Measurements from ENCODE around the gene EBNA1BP2.
"Not testable (repeated sequence)": the region's sequence is repeated elsewhere in the genome, so short reads cannot be mapped to it uniquely, and the experiment has no call there.

EBNA1BP2 gene, protein sequence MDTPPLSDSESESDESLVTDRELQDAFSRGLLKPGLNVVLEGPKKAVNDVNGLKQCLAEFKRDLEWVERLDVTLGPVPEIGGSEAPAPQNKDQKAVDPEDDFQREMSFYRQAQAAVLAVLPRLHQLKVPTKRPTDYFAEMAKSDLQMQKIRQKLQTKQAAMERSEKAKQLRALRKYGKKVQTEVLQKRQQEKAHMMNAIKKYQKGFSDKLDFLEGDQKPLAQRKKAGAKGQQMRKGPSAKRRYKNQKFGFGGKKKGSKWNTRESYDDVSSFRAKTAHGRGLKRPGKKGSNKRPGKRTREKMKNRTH

DNA sequence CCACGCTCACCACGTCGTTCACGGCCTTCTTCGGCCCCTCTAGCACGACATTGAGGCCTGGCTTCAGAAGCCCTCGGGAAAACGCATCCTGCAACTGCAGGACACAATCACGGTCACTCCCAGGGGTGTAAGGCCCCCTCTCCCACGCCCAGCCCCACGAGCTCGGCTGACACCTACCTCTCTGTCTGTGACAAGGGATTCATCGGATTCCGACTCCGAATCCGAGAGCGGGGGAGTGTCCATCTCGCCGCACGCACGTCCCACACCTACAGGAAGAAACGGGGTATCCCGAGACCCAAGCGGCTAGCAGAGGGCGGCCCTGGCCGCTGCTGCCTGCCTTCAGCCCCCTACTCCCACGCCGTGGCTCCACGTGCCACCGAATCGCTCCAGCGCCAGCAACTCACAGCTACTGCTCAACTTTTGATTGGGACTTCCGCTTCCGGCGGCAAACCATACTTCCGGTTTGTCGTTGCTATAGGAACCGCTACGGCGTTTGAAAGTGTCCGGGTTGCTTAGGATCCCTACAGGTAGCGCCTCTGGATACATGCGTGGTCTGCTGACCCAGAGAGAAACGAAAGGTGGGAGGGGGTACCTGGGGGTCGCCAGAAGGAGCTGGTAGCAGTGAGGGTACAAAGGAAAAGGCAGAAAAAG lies at the start of gene EBNA1BP2, which contains the start of gene CFAP57:
Gene EBNA1BP2 (minus strand): TSS at position 415 of the 651 bp plus-strand sequence. CDS start 172 bp downstream, at position 243.
Gene CFAP57 (plus strand): TSS at position 455 of the 651 bp plus-strand sequence. CDS start 424 bp downstream, outside the sequence.
- H3K4me3 ChIP-seq (ENCODE audit: low read depth, low read length) = peak within 1 kb of the TSS; percentile 98

GRCh38 chr1:43221797-43222196 lies 49.7 kb upstream of the EBNA1BP2 start:
- H3K4me3 ChIP-seq (ENCODE audit: low read depth, low read length) = no peak overlapping the region

DNA sequence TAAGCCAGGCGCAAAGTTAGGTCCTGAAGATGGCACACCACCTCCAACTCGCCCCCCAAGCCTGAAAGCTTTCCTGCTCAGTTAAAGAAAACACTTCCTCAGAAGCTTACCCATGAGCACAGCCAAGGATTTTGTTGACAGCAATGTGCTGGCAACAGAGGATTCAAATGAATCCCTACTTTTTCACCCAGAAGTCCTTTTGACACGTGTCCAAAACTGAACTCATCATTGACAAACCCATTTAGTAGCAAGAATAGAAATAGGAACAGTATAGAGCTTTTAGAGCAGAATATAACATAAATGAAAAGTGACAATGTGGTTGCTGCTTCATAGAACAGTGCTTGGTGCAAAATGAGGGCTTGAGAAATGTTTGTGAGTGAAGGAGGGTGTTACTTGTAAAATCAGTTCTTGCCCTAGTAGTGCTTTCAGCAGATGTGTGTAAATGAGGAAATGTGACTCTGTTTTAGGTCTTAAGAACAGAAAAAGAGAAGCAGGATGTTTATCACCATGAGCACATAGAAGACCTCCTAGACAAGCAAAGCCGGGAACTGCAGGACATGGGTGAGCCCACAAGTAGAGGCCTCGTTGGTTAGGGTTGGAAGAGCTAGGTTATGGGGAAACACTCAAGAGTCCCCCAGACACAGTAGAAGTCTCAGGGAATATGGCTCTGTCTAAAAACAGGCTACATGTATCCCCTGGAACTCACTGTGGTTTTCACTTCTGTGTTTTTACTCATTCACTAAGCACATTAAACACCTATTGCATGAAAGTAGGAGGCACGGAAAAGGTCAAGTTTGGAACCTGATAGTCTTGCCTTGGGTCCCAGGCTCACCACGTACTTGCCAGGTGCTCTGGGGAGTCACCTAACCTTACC lies 49.1 kb upstream of the EBNA1BP2 start:
- H3K4me3 ChIP-seq (ENCODE audit: low read depth, low read length) = no peak overlapping the region

- H3K4me3 ChIP-seq (ENCODE audit: low read depth, low read length) = no peak overlapping the region
Observed at GRCh38 chr1:43217747-43218146, 45.7 kb upstream of the EBNA1BP2 start.

GRCh38 chr1:43214501-43215444 lies 42.7 kb upstream of the EBNA1BP2 start:
- H3K4me3 ChIP-seq (ENCODE audit: low read depth, low read length) = no peak overlapping the region

GRCh38 chr1:43208277-43208676 lies 36.2 kb upstream of the EBNA1BP2 start:
- not testable (repeated sequence) for H3K4me3 ChIP-seq (ENCODE audit: low read depth, low read length)

DNA sequence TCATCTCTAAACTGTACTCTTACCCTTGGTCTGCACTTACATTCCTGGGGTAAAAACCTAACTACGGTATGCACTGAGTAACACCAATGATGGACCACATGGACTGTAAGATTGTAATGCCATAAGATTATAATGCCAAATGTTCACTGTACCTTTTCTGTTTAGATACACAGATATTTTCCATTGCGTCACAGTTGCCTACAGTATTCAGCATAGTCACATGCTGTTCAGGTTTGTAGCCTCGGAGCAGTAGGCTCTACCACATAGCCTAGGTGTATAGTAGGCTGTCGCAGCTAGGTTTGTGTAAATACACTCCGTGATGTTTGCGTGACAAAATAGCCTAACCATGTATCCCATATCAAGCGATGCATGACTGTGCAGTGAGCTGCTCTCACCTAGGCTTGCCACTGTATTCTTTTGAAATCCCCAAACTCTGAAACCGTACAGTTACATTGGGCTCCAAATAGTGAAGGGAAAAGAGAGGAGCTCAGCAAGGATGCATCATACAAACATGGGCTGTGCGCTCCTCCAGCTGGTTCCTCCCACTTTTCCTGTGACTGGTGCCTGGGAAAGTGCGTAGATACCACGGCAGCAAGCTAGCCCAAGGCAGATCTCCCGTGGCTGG lies 35.3 kb upstream of the EBNA1BP2 start:
- no peak overlapping the region for H3K4me3 ChIP-seq (ENCODE audit: low read depth, low read length)

DNA sequence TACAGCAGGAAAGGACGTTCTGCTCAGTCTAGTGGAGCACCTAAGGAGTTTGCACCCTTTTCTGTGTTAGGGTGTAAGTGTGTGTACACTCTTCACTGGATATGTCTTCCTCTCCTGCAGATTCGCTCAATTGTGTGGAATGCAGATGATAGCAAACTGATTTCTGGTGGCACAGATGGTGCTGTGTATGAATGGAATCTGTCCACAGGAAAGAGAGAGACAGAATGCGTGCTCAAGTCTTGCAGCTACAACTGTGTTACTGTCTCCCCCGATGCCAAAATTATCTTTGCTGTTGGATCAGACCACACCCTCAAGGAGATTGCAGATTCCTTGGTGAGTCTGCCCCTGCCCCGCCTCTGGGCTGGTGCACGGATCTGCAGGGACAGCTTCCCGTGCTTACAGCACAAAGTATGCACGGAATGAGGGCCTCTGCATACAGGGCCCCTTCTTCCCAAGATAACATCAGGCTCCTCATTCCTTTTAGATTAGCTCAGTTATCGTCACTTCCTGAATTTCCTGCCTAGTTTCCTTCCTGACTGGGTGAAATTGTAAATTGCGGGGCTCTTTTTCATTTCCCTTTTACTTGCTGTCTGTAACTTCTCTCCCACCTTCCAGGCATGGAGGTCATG lies 34.6 kb upstream of the EBNA1BP2 start:
- no peak overlapping the region for H3K4me3 ChIP-seq (ENCODE audit: low read depth, low read length)

DNA sequence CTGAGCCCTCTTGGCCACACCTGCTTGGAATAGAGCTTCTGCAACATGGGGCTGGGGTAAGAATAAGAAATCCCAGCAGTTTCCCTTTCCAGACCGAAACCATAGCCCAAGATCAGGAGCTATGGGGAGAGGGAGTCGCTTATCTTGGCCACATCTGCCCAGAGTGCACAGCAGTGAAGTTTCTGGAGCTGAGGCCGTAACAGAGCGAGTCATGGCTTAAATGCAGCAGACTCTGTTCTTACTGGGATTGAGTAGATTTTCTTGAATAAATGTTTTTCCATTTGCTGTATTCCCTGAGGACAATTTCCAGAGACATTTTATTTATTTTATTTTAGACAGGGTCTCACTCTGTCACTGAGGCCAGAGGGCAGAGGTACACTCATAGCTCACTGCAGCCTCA lies 33.6 kb upstream of the EBNA1BP2 start:
- H3K4me3 ChIP-seq (ENCODE audit: low read depth, low read length) = no peak overlapping the region

DNA sequence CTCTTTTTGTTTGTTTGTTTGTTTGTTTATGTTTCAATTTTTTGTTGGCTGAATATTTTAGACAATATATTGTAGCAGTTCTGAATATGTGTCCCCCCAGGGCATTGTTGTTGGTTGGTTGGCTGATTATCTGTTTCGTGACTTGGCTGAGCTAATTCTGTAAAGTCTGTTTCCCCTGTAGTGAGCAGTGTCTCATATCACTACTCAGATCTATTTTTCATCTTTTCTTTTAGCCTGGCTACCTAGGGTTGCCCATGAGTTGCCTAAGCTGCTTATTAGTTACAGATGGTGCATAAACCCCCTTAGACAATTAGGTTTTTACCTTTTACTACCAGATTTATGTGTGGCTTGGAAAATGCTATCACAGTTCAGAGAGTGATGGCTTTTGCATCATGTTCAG lies 32.3 kb upstream of the EBNA1BP2 start:
- no peak overlapping the region for H3K4me3 ChIP-seq (ENCODE audit: low read depth, low read length)

DNA sequence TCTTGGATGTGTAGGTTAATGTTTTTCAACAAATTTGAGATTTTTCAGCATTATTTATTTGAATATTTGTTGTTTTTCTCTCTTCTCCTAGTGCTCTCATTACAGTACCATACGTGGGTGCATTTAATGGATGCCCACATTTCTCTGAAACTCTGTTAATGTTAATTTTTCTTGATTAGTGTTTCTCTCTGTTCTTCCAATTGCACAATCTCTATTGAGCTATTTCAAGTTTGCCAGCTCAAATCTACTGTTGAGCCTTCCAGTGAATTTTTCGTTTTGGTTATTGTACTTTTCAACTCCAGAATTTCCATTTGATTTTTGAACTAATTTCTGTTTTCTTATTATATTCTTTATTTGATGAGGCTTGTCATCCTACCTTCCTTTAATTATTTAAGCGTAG lies 31.8 kb upstream of the EBNA1BP2 start:
- no peak overlapping the region for H3K4me3 ChIP-seq (ENCODE audit: low read depth, low read length)

GRCh38 chr1:43199093-43199726 lies 27.1 kb upstream of the EBNA1BP2 start:
- no peak overlapping the region for H3K4me3 ChIP-seq (ENCODE audit: low read depth, low read length)

DNA sequence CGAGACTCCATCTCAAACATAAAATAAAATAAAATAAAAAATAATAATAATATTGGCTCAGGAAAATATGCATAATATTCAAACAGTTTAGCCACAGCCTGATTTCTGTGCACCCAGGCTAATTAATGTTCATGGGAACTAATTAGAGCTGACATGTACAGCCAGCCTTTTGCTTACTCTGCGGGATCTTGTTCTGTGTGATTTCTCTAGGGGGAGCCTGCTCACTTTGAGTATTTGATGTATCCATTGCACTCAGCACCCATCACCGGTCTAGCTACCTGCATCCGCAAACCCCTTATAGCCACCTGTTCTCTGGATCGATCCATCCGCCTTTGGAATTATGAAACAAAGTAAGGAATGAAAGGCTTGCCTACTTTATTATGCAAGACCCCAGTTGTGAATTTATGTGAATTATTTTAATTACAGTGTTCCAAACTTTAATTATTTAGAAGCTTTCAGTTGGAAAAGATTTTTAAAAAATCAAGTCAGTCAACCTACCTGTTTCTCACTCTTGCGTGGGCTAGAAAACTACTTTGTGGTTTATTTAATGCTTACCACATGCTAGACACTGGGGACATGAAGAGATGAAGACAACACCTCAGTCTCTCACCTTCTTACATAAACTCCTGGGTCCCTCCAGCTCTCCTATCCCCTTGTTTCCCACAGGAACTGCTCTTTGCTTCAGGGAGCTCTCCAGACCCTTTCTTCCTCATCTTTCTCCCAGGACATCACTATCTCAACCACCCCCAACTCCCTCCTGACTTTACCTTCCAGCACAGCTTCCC lies 25.4 kb upstream of the EBNA1BP2 start:
- H3K4me3 ChIP-seq (ENCODE audit: low read depth, low read length) = no peak overlapping the region

DNA sequence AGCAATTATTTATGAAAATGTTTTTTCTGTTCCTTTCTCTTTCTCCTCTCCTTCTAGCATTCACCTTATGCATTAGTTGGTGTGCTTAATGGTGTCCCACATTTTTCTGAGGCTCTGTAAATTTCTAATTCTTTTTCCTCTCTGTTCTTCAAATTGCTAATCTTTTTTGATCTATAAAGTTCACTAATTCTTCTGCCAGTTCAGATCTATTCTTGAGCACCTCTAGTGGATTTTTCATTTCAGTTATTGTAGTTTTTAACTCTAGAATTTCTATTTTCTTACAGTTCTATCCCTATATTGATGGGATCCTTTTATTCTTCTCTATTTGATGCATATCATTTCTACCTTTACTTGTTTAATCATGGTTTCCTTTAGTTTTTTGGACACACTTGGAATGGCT lies 22.4 kb upstream of the EBNA1BP2 start:
- H3K4me3 ChIP-seq (ENCODE audit: low read depth, low read length) = no peak overlapping the region

DNA sequence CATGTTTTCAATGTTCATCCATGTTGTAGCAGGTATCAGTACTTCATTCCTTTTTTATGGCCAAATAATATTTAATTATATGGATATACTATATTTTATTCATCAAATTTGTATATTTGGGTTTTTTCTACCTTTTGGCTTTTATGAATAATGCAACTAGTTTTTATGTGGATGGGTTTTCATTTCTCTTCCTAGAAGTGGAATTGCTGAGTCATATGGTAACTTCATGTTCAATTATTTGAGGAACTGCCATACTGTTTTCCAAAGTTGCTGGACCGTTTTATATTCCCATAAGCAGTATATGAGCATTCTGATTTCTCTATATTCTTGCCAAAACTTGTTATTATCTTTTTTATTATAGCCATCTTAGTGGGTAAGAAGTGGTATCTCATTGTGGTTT lies 16.0 kb upstream of the EBNA1BP2 start:
- H3K4me3 ChIP-seq (ENCODE audit: low read depth, low read length) = no peak overlapping the region

- no peak overlapping the region for H3K4me3 ChIP-seq (ENCODE audit: low read depth, low read length)
Observed at GRCh38 chr1:43184995-43185394, 12.9 kb upstream of the EBNA1BP2 start.

DNA sequence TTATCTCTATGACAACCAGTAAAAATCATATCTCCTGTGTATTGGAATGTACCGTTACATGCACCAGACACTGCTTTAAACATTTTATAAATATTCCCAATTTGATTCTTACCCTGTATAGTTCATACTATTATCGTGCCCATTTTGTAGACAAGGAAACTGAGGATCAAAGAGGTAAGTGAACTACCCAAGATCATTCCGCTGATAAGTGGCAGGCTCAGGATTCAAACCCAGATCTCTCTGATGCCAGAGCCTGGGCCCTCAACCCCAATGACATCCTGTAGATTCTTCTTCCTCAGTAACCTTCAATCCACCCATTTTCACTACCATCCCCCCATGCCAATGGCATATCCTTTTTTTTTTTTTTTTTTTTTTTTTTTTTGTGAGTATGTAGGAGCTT lies 12.3 kb upstream of the EBNA1BP2 start:
- no peak overlapping the region for H3K4me3 ChIP-seq (ENCODE audit: low read depth, low read length)

DNA sequence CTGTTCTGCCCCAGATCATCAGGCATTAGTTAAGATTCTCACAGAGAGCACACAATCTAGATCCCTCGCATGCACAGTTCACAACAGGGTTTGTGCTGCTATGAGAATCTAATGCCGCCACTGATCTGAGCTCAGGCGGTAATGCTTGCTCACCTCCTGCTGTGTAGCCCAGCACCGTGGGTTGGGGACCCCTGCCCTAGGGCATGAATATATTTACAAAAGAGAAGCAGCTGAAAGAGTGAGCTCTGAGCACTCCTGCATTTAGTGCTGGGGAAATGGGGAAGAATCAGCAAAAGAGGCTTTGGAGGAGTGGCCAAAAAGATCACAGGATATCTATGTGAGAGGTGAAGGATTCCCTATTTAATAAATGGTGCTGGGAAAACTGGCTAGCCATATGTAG lies 5.6 kb upstream of the EBNA1BP2 start:
- no peak overlapping the region for H3K4me3 ChIP-seq (ENCODE audit: low read depth, low read length)

All from iPS-11a (cell line).